HG02970 (cell line): Measurements from ENCODE around the gene TTLL9.
"Not testable (repeated sequence)": the region's sequence is repeated elsewhere in the genome, so short reads cannot be mapped to it uniquely, and the experiment has no call there.

Experiments used
- ATAC-seq: cut with Tn5 transposase; IDR thresholded peaks from one replicate; pipeline ENCODE4 v1.9.1; 2021; ENCODE audit warnings: mild to moderate bottlenecking, moderate library complexity, moderate number of reproducible peaks; ENCODE audit not compliant: unreplicated experiment, low FRiP score

The TTLL9 gene

GRCh38 chr20:31869942-31870725 is at the start of gene TTLL9, which contains the start of gene DUSP15:
Gene TTLL9 (plus strand): TSS chr20:31870634. CDS start chr20:31871127, 493 bp downstream.
Gene DUSP15 (minus strand): TSS chr20:31870527. CDS start chr20:31870337, 190 bp downstream.
- no peak for ATAC-seq

GRCh38 chr20:31821427-31821826 is 49.0 kb upstream of the TTLL9 start:
- no peak for ATAC-seq

GRCh38 chr20:31822421-31823330 is 47.8 kb upstream of the TTLL9 start:
- ATAC-seq: no peak

- no peak for ATAC-seq
Measured at GRCh38 chr20:31823360-31824124, 46.9 kb upstream of the TTLL9 start.

GRCh38 chr20:31824125-31824485 is 46.3 kb upstream of the TTLL9 start:
- no peak for ATAC-seq

GRCh38 chr20:31824554-31825313 is 45.7 kb upstream of the TTLL9 start:
- ATAC-seq: no peak

GRCh38 chr20:31826074-31826473 is 44.4 kb upstream of the TTLL9 start:
- no peak for ATAC-seq

GRCh38 chr20:31827059-31827458 is 43.4 kb upstream of the TTLL9 start:
- ATAC-seq: no peak

- not testable (repeated sequence) for ATAC-seq
Measured at GRCh38 chr20:31828016-31828415, 42.4 kb upstream of the TTLL9 start.

GRCh38 chr20:31829731-31830130 is 40.7 kb upstream of the TTLL9 start:
- no peak for ATAC-seq

- no peak for ATAC-seq
Measured at GRCh38 chr20:31830406-31830981, 39.9 kb upstream of the TTLL9 start.

- ATAC-seq: no peak
Measured at GRCh38 chr20:31831211-31831610, 39.2 kb upstream of the TTLL9 start.

GRCh38 chr20:31831771-31832306 is 38.6 kb upstream of the TTLL9 start:
- no peak for ATAC-seq

- no peak for ATAC-seq
Measured at GRCh38 chr20:31833130-31833930, 37.1 kb upstream of the TTLL9 start.

- no peak for ATAC-seq
Measured at GRCh38 chr20:31833931-31834521, 36.4 kb upstream of the TTLL9 start.

GRCh38 chr20:31835554-31835953 is 34.9 kb upstream of the TTLL9 start:
- ATAC-seq: no peak

- ATAC-seq: no peak
Measured at GRCh38 chr20:31835977-31836852, 34.2 kb upstream of the TTLL9 start.
